Dedifferentiated amniotic fluid mesenchymal stem cell (primary cell): ENCODE results near the gene BUD23.

ENCODE experiments used
- DNase-seq: peaks from one replicate; pipeline ENCODE4 v3.0.0-alpha.2; 2016; ENCODE audit errors: extremely low spot score

BUD23 gene

DNA sequence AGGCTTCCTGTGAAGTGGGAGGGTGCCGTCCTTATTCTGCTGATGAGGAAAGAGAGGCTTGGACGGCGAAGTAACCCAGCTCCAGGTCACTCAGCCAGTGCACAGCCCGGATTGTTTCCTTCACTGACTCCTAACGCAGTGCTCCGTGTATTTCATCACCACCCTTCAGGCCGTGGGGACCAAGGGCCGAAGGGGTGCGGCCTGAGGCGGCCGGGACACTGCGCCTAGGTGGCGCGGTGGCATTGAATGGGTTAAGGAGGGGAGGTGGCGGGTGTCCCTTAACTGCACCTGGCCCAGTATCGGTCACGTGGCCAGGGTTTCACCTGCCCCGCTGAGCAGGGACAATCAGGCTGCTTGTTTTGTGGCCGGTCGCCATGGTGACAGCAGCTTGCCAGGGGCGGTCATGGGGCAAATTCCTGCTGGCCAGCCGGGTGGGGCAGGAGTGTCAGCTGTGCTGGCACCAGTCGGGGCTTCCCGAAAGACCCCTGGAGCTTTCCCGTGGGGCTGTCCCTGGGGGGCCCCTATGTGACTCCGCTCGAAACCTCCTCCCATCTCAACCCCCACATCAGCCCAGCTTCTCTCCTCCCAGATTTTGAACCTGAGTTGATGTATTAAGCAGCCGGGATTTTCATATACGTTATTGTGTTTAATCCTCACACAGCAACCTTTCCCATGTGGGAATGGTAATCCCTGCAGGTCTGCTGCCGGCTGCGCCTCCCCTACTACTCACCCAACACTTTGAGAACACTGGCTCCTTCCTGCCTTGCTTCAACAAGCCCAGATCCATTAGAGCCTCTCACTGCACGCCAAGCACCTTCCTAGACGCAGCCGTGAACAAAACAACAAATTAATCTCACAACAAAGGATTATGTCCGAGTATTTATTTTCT lies 59.6 kb downstream of the BUD23 start:
- no peak for DNase-seq

DNA sequence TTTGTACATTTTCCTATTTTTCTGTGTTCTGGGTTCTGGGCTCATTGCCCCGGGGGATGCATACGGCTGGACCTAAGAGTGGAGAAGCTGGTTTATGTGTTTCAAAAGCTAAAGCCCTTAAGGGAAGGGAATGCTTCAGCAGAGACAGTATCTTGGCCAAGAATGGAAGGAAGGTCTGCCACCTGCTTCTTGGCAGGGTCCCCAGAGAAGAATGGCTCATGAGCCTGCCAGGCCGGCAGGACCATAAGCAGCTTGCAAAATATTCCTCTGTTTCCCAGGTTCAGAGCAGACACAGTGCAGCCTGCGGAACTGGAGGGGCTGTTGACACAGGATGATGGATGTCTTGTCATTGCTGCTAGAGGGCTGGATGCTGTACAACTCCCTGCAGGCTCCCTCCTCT lies 63.0 kb downstream of the BUD23 start:
- DNase-seq, result no peak
